NCI-H748 (cell line): Measurements from ENCODE around the gene TCF7L1.
"Not testable (repeated sequence)": the region's sequence is repeated elsewhere in the genome, so short reads cannot be mapped to it uniquely, and the experiment has no call there.

Source experiments
- DNase-seq: peaks from one replicate; lab custom pipeline; 2025; ENCODE audit not compliant: unreplicated experiment; lab: John Stamatoyannopoulos, UW

Gene TCF7L1

DNA sequence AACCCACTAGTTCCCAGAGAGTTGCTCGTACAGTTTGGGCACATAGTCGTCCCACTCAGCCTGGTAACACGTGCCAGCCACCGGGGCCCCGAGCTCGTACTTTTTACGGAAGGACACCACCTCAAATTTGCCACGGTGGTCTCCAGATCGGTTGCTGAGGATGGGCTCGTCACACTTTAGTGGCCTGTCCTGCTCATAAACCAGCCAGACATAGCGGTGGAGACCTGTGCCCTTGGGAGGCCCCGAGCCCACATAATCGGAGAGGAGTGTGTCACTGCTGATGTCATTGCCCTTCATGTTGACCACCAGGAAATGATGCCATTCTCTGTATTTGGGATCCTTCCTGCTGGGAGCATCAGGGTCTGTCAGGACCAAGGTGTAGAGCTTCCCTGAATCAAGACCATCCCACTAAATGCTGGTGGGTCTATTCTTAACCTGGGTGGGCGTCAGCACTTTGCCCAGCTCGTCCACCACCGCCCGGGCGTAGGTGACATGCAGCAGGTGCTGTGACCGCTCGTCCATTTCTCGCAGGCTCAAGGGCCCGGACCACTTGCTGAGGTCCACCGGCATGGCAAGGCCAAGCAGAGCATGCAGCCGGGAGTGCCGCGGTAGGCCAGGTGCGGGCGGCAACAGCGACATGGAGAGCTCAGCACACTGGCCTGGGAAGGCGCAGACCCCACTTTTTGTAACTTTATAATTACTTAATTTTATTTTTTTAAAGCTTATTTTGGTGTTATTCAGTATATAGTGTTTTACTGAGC, 208.3 kb downstream of the TCF7L1 start:
- no peak for DNase-seq

DNA sequence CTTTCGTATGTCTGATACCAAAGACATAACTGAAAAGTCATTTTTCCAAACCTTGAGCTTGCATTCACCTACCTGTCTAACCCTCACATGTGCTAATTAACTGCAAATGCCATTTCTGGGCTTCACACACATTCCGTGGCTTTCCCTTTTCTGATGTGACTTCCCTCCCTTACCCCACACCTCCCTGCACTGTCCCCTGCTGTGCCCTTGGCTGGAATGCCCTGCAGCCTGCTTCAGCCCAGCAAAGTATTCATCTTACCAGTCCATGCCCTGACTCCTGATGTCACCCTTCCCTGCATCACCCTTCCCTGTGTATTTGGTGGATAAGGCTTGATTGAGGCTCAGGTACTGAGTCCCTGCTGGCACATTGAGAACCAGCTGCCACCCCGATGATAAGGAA, 209.0 kb downstream of the TCF7L1 start:
- no peak for DNase-seq

DNA sequence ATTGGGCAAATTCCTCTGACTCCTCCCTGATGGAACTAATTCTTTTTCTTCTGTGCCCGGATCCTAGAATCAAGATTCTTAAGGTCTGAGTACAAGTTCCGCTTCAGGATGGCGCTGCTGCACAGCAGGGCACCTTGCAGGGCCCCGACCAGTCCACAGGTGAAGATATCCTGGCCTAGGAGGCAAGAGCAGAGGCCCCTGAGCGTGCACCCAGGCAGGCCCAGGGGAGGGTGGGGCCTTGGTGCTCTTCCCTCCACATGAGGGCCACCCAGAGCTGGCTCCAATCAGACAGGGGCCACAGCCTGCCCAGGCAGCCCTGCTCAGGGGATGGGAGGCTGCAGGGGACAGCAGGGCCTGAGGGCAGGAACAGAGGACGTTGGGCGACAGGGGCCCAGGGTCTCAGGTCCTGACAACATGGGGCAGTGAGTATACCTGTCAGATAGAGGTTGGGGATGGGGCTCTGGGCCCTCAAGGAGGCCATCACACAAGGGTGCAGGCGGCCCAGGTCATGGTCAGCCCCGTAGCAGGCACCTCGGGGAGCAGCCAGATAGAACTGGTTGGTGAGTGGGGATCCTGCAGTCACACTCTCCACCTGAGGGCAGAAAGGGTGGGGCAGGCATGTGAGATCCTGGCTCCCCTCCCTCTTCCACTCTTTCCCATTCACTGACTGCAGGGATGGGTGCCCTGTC, 210.2 kb downstream of the TCF7L1 start:
- not testable (repeated sequence) for DNase-seq

DNA sequence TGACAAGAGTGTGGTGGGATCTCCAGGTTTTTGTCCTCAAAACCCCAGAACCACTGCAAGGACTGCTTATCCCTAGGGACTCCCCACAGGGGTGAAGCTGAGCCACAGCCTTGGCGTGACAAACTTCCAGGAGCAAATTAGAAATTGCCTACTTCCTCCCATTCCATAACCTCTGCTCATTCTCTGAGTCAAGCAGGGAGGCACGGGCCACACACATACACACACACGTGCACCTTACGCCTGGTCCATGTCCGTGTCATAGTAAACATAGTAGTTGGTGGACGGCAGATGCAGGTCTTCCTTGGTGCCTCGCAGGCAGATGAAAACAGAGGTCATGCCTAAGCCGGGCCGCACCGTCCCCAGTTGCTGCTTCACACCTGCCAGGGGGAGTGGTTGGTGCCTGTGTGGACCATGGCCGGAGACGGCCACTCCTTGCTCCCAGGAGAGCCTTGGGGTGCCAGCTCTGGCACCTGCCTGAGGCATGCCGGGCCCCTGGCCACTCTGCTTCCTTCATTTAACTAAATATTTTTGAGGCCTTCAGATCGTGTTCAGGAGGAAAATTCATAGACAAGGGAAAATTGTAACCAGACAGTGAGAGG, 211.3 kb downstream of the TCF7L1 start:
- no peak for DNase-seq

DNA sequence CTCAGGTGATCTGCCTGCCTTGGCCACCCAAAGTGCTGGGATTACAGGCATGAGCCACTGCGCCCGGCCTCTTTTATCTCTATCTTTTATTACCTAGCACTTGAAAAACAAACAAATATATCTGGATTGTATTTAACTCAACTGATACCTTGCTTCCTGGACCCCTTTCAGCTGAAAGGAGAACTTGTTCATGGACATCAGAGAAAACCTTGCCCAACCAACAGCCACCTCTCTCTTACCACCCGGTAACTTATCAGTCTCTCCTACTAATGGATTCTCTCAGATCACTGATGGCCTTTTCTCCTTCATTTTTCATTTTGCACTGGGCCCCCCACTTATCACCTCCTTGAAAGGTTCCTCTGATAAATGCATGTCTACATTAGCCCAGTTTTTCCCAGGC, 214.4 kb downstream of the TCF7L1 start:
- DNase-seq: no peak

DNA sequence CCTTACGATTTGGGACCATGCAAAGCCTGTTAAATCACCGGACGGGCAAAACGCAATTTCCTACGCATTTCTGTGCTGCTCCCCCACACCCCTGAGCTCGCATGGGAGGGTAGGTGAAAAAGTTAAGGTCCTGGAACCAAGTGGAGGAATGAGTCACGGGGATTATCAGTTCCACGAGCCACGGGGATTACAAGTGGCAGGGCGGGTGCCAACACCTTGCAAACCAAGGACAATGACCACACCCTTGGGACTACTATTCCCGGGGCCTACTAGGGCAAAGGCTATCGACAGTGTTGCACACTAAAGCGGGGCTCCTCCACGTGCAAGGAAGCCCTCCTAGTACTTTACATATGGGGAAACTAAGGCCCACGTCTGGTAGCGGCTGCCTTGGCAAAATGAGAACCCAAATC, 220.7 kb downstream of the TCF7L1 start:
- DNase-seq: peak; percentile 18

DNA sequence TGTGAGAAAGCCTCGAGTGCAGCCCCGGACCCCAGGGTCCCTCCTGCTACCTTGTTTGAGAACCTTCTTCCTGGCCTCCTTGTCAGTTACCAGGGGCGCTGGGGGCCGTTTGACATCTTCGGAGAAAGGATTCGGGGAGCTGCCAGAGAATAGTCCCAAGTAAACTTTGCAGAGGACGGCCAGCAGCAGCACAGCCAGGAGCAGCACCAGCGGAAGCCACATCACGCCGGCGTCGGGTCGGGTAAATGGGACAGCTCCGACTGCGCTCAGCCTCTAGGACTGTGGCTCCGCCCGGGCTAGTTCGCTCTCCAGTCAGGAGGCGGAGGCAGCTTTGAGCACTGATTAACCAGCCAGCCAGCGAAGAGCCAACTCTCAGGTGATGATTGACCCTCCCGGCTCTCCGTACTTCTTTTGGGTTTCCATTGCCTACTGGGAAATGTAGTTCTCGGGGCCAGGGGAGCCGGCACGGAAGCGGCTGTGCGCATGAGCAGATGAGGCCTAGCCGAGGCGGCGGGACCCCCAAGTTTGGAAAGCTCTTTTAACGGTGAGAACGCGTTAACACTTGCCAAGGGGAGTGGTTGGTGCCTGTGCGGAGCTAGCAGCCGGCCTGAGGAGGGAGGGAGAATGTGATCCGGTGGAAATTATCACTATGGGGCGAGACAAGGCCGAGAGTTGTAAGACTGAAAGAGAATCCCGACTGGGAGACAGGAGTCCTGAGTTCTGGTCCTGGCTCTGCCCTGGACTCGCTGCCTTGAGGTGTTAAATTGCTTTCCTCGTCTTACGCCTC, 221.3 kb downstream of the TCF7L1 start, which contains the start of the genes ELMOD3 and RETSAT:
Gene ELMOD3 (plus strand): TSS at position 484 of the 787 bp plus-strand sequence. CDS start 2,430 bp downstream, outside the sequence.
Gene RETSAT (minus strand): TSS at position 243 of the 787 bp plus-strand sequence. CDS start 21 bp downstream, at position 222.
- DNase-seq: peak; percentile 96

DNA sequence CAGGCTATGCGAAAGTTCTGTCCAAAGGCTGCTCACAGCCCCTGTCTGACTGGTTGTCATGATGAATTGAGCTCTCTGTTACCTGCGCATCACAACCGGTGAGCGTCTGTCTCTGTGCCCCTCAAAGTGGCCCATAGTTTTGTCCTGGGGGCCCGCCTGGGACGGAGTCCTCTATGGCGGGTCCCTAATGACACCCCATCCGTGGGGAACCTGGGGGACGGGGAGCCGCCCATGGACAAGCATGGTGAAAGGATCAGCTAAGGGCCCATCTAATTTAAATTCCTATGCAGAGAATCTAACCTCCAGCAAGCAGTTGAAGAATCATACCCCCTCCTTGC, 221.8 kb downstream of the TCF7L1 start:
- DNase-seq: no peak

DNA sequence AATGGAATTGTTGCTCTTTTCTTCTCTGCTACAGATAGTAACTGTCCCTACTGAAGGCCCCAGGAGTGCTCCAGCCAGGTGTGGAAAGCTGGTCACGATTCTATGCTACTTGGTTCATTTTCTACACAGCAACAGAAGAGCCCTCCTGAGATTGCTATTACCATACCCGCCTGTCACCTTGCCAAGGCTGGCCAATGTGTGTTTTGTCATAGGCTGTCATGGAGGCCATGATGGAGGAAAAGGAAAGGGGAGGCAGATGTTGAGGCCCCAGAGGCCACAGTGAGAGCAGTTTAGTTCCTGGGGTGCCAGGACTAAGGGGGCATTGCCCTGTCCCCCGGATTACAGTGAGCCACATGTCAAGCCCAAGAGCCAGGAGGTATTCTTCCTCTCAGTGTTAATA, 222.3 kb downstream of the TCF7L1 start:
- no peak for DNase-seq

DNA sequence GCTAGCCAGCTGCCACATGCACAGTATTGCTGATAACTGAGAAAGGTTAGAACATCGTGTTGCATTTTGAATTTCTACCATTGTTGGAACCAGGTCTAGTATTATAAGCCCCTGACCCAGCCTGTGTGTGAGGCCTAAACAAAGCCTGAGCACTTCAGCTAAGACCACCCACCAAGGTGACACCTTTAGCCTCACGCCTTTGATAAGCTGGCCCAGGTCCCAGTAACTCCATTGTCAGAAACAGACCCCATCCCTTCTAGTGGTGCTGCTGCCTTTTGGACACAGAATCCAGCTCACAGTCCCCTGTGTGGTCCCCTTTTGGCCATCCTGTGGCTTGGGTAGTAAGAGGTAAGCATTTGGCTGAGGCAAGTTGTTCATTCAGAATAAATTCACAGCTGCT, 223.0 kb downstream of the TCF7L1 start:
- DNase-seq: no peak

DNA sequence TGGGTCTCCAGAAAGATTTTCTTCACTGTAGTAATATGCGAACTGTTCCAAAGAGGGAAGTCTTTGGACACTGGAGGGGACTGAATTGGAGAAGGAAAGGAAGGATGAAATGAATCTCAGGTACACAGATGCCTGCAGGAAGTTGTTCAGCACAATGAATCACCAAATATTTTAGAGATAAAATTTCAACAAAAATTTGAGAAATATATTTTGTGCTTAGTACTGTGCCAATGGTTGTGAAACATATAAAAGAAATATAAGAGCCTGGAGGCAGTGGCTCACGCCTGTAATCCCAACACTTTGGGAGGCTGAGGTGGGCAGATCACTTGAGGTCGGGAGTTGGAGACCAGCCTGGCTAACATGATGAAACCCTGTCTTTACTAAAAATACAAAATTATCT, 224.5 kb downstream of the TCF7L1 start:
- no peak for DNase-seq
